SK-N-SH treated with all-trans-retinoic acid at 6 μM for 48 hours (cell line): ENCODE measurements around the gene IZUMO1R.

Experiments used
- ATAC-seq: fragments of 200-7000 bp; cut with Tn5 transposase; 3 replicates; pipeline ENCODE4 v1.9.1; 2020; ENCODE audit warnings: mild to moderate bottlenecking, moderate library complexity
- ARNTL ChIP-seq: fragments of 450-650 bp; formaldehyde crosslinking; IDR thresholded peaks from 2 replicates; pipeline ENCODE4 v1.5.0; 2020; ENCODE audit warnings: low read depth, mild to moderate bottlenecking, moderate library complexity, borderline replicate concordance
- BACH2 ChIP-seq: fragments of 250-450 bp; sonication (Bioruptor Pico); IDR thresholded peaks from 2 replicates; pipeline ENCODE4 v1.9.0; 2021; ENCODE audit warnings: mild to moderate bottlenecking, borderline replicate concordance
- ESRRG ChIP-seq: fragments of 250-450 bp; sonication (Bioruptor Pico); IDR thresholded peaks from 2 replicates; pipeline ENCODE4 v1.6.1; 2021; ENCODE audit warnings: mild to moderate bottlenecking
- GLIS3 ChIP-seq: fragments of 250-450 bp; sonication (Bioruptor Pico); IDR thresholded peaks from 2 replicates; pipeline ENCODE4 v1.5.0; 2020; ENCODE audit warnings: mild to moderate bottlenecking, moderate library complexity
- ISL1 ChIP-seq: fragments of 250-450 bp; sonication (Bioruptor Pico); IDR thresholded peaks from 2 replicates; pipeline ENCODE4 v2.1.2; 2022; ENCODE audit warnings: mild to moderate bottlenecking, moderate library complexity
- PATZ1 ChIP-seq: fragments of 250-450 bp; sonication (Bioruptor Pico); IDR thresholded peaks from 2 replicates; pipeline ENCODE4 v1.8.0; 2020; ENCODE audit warnings: mild to moderate bottlenecking, moderate library complexity, borderline replicate concordance
- PPARA ChIP-seq: fragments of 250-450 bp; sonication (Bioruptor Pico); IDR thresholded peaks from 2 replicates; pipeline ENCODE4 v1.5.0; 2020; ENCODE audit warnings: mild to moderate bottlenecking, borderline replicate concordance
- RARB ChIP-seq: fragments of 250-450 bp; sonication (Bioruptor Pico); IDR thresholded peaks from 2 replicates; pipeline ENCODE4 v1.8.0; 2021; ENCODE audit warnings: mild to moderate bottlenecking, moderate library complexity
- SNAI2 ChIP-seq: fragments of 250-450 bp; sonication (Bioruptor Pico); IDR thresholded peaks from 2 replicates; pipeline ENCODE4 v1.5.0; 2020; ENCODE audit warnings: mild to moderate bottlenecking, moderate library complexity
- TCF4 ChIP-seq: fragments of 250-450 bp; sonication (Bioruptor Pico); IDR thresholded peaks from 2 replicates; pipeline ENCODE4 v1.8.0; 2021; ENCODE audit warnings: mild to moderate bottlenecking, moderate library complexity, borderline replicate concordance
- TOX ChIP-seq: fragments of 250-450 bp; sonication (Bioruptor Pico); IDR thresholded peaks from 2 replicates; pipeline ENCODE4 v1.8.0; 2021; ENCODE audit warnings: mild to moderate bottlenecking, moderate library complexity, borderline replicate concordance
- ZC3H10 ChIP-seq: fragments of 250-450 bp; sonication (Bioruptor Pico); IDR thresholded peaks from 2 replicates; pipeline ENCODE4 v1.5.1; 2021; ENCODE audit warnings: mild to moderate bottlenecking, moderate library complexity
- ZFP3 ChIP-seq: fragments of 250-450 bp; sonication (Bioruptor Pico); IDR thresholded peaks from 2 replicates; pipeline ENCODE4 v1.5.0; 2020; ENCODE audit warnings: mild to moderate bottlenecking, moderate library complexity
- ZFP30 ChIP-seq: fragments of 450-650 bp; formaldehyde crosslinking; IDR thresholded peaks from 2 replicates; pipeline ENCODE4 v1.5.0; 2022; ENCODE audit warnings: mild to moderate bottlenecking, moderate library complexity
- ZNF565 ChIP-seq: fragments of 450-650 bp; formaldehyde crosslinking; conservative IDR thresholded peaks from 2 replicates; pipeline ENCODE4 v1.5.0; 2020; ENCODE audit warnings: low read depth, mild to moderate bottlenecking, moderate library complexity
- ZNF70 ChIP-seq: fragments of 450-650 bp; formaldehyde crosslinking; IDR thresholded peaks from 2 replicates; pipeline ENCODE4 v1.5.0; 2020; ENCODE audit warnings: mild to moderate bottlenecking, moderate library complexity
- TF ChIP-seq, protein P1 (sequence below): fragments of 250-450 bp; sonication (Bioruptor Pico); IDR thresholded peaks from 2 replicates; pipeline ENCODE4 v1.5.1; 2021; ENCODE audit warnings: mild to moderate bottlenecking, moderate library complexity
- TF ChIP-seq, protein P2 (sequence below): fragments of 250-450 bp; sonication (Bioruptor Pico); IDR thresholded peaks from 2 replicates; pipeline ENCODE4 v1.5.0; 2020; ENCODE audit warnings: mild to moderate bottlenecking, moderate library complexity
- TF ChIP-seq, protein P3 (sequence below): fragments of 250-450 bp; sonication (Bioruptor Pico); IDR thresholded peaks from 2 replicates; pipeline ENCODE4 v1.8.0; 2021; ENCODE audit warnings: low read depth, mild to moderate bottlenecking, moderate library complexity, borderline replicate concordance

The IZUMO1R gene

GRCh38 chr11:94315664-94316063 is 11.3 kb downstream of the IZUMO1R start:
- no peak for TF ChIP-seq ZNF70 (CRISPR knock-in tag)
- TF ChIP-seq ISL1 (CRISPR knock-in tag), result peak; percentile 81; the same call in 1 of the 2 replicates
- TF ChIP-seq ZC3H10 (CRISPR knock-in tag), result no peak
- peak; percentile 83 for ATAC-seq

DNA sequence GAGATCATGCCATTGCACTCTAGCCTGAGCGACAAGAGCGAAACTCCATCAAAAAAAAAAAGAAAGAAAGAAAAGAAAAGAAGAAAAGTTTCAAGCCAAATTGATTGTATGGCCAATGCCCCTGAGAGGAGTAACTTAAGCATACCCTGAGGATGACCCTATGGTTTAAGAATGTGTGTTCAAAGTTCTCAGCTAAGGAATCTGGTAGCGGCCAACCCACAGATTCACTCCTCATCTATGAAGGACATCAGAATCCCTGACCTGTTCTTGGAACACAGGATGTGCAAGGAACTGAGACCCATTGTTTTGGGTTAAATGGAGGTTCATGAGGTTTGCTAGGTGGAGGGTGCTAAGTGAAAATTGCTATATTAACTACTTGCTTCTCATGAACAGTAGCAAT is 18.1 kb downstream of the IZUMO1R start:
- no peak for TF ChIP-seq ARNTL (CRISPR knock-in tag)
- TF ChIP-seq TCF4 (CRISPR knock-in tag), result no peak
- no peak for TF ChIP-seq ESRRG (CRISPR knock-in tag)
- no peak for TF ChIP-seq BACH2 (CRISPR knock-in tag)
- no peak for TF ChIP-seq ZFP3 (CRISPR knock-in tag)
- no peak for TF ChIP-seq PPARA (CRISPR knock-in tag)
- no peak for TF ChIP-seq PATZ1 (CRISPR knock-in tag)
- TF ChIP-seq, protein P1, sequence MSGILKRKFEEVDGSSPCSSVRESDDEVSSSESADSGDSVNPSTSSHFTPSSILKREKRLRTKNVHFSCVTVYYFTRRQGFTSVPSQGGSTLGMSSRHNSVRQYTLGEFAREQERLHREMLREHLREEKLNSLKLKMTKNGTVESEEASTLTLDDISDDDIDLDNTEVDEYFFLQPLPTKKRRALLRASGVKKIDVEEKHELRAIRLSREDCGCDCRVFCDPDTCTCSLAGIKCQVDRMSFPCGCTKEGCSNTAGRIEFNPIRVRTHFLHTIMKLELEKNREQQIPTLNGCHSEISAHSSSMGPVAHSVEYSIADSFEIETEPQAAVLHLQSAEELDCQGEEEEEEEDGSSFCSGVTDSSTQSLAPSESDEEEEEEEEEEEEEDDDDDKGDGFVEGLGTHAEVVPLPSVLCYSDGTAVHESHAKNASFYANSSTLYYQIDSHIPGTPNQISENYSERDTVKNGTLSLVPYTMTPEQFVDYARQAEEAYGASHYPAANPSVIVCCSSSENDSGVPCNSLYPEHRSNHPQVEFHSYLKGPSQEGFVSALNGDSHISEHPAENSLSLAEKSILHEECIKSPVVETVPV, result no peak
- TF ChIP-seq TOX (CRISPR knock-in tag), result no peak
- no peak for TF ChIP-seq ZNF70 (CRISPR knock-in tag)
- TF ChIP-seq ISL1 (CRISPR knock-in tag), result no peak
- TF ChIP-seq RARB (CRISPR knock-in tag), result no peak
- TF ChIP-seq ZC3H10 (CRISPR knock-in tag), result no peak
- TF ChIP-seq, protein P2, sequence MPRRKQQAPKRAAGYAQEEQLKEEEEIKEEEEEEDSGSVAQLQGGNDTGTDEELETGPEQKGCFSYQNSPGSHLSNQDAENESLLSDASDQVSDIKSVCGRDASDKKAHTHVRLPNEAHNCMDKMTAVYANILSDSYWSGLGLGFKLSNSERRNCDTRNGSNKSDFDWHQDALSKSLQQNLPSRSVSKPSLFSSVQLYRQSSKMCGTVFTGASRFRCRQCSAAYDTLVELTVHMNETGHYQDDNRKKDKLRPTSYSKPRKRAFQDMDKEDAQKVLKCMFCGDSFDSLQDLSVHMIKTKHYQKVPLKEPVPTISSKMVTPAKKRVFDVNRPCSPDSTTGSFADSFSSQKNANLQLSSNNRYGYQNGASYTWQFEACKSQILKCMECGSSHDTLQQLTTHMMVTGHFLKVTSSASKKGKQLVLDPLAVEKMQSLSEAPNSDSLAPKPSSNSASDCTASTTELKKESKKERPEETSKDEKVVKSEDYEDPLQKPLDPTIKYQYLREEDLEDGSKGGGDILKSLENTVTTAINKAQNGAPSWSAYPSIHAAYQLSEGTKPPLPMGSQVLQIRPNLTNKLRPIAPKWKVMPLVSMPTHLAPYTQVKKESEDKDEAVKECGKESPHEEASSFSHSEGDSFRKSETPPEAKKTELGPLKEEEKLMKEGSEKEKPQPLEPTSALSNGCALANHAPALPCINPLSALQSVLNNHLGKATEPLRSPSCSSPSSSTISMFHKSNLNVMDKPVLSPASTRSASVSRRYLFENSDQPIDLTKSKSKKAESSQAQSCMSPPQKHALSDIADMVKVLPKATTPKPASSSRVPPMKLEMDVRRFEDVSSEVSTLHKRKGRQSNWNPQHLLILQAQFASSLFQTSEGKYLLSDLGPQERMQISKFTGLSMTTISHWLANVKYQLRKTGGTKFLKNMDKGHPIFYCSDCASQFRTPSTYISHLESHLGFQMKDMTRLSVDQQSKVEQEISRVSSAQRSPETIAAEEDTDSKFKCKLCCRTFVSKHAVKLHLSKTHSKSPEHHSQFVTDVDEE, result no peak
- TF ChIP-seq GLIS3 (CRISPR knock-in tag), result no peak
- TF ChIP-seq SNAI2 (CRISPR knock-in tag), result no peak
- no peak for ATAC-seq

DNA sequence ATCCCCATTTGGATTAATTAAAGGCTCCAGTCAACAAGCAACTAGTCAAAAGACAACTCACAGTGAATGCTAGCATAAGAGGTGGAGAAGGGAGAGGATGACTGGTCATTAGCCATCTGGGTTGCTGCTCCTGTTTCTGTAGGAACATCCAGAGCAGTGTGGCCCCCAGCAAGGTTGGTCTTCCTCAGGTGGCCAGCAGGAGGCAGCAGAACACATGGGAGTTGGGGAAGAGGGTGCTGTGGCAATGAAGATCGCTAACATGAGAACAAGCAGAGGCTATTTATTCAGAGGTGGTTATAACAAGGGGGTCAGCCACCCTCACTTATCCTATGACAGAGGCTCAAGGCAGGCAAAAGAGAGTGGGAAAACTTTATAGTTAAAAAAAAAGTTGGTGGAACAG is 21.3 kb downstream of the IZUMO1R start:
- TF ChIP-seq ZNF565 (CRISPR knock-in tag) (no peak), PATZ1 (CRISPR knock-in tag) (no peak), TCF4 (CRISPR knock-in tag) (no peak), GLIS3 (CRISPR knock-in tag) (no peak), ZFP30 (CRISPR knock-in tag) (no peak), ARNTL (CRISPR knock-in tag) (no peak), PPARA (CRISPR knock-in tag) (no peak), TOX (CRISPR knock-in tag) (no peak)
- TF ChIP-seq, protein P3, sequence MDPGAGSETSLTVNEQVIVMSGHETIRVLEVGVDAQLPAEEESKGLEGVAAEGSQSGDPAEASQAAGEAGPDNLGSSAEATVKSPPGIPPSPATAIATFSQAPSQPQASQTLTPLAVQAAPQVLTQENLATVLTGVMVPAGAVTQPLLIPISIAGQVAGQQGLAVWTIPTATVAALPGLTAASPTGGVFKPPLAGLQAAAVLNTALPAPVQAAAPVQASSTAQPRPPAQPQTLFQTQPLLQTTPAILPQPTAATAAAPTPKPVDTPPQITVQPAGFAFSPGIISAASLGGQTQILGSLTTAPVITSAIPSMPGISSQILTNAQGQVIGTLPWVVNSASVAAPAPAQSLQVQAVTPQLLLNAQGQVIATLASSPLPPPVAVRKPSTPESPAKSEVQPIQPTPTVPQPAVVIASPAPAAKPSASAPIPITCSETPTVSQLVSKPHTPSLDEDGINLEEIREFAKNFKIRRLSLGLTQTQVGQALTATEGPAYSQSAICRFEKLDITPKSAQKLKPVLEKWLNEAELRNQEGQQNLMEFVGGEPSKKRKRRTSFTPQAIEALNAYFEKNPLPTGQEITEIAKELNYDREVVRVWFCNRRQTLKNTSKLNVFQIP (CRISPR knock-in tag), result no peak
- TF ChIP-seq, all 23 proteins: peak for 0
- peak; percentile 54; the same call in 1 of the 3 replicates for ATAC-seq
